ENCODE data around the gene TRIM63. TPM values are rescaled to one million over a fixed set of nuclear protein-coding genes. Genes with fewer than 3 reads are reported as not detected.

Gene TRIM63
- total and polyA plus RNA-seq, 9 of the 15 experiments (the other 6 are each of a cell fraction or from before 2014, with no cell fraction given): 0.08 to 0.57 (median 0.36) TPM

- Histone ChIP-seq H3K9me3 (replicated peaks; ENCODE audit: control insufficient read depth, insufficient read depth, low read depth, low read length) (no peaks in the 10 kb centered on the region), H2AFZ (ENCODE audit: low read depth, low read length) (peak overlapping the region; percentile 80), H3K27ac (ENCODE audit: extremely low read depth, low read depth, low read length) (peak overlapping the region; percentile 6; the same call in 1 of the 3 replicates), H3K4me2 (ENCODE audit: insufficient read depth, low read length) (no peak overlapping the region), H3K4me3 (no peak overlapping the region), H3K79me2 (ENCODE audit: control insufficient read depth, insufficient read depth, low read length) (no peaks in the 10 kb centered on the region), H3K27me3 (ENCODE audit: control insufficient read depth in 2 of 2, insufficient read depth in 2 of 2, low read length in 2 of 2) (no peaks in the 10 kb centered on the region), H3K36me3 (ENCODE audit: control insufficient read depth, insufficient read depth, low read length) (no peaks in the 10 kb centered on the region), H3K9ac (ENCODE audit: insufficient read depth in 1 of 2, low read depth in 2 of 2, low read length in 2 of 2) (peak overlapping the region in 1 of 2 experiments; percentile 29; a peak in 1 of 4 replicates), H3K4me1 (replicated peaks in 1 of 2; ENCODE audit: control insufficient read depth in 2 of 2, insufficient read depth in 2 of 2, low read length in 2 of 2) (peaks cover 30 to 36% of the 10 kb centered on the region in 2 experiments), H4K20me1 (replicated peaks; ENCODE audit: control insufficient read depth, insufficient read depth, low read length) (no peaks in the 10 kb centered on the region), H3K9me1 (ENCODE audit: control insufficient read depth, insufficient read depth, low read length) (no peaks in the 10 kb centered on the region)
- peak; percentile 35 for FAIRE-seq
- ChIA-PET CTCF (ENCODE audit: low intra/inter-chr PET ratio) (interaction anchor here (0.6 kb wide), 1 partner anchor 13 kb away, joined by 4 read pairs; no protein-coding TSS in a partner anchor), POLR2A (interaction anchor here (0.6 to 1.0 kb wide), 3 partner anchors 15 to 290 kb away, joined by 3 read pairs; no protein-coding TSS in a partner anchor)
- WGBS (ENCODE audit: insufficient coverage, low coverage, missing lambda C conversion rate): 64% methylated on average over 10 of the region's 10 CpGs
- BruUV-seq (replicated peaks): no TSS peak
- DNase-seq (ENCODE audit: extremely low read depth in 1 of 4, low spot score in 3 of 4): peak in 2 of 4 experiments; percentile 43 to 63
- in situ Hi-C loops (cut with MboI): no loop called here
- intact Hi-C loops (cut with micrococcal nuclease): no loop called here
- ATAC-seq: peak; percentile 30
- TF ChIP-seq, protein P1, sequence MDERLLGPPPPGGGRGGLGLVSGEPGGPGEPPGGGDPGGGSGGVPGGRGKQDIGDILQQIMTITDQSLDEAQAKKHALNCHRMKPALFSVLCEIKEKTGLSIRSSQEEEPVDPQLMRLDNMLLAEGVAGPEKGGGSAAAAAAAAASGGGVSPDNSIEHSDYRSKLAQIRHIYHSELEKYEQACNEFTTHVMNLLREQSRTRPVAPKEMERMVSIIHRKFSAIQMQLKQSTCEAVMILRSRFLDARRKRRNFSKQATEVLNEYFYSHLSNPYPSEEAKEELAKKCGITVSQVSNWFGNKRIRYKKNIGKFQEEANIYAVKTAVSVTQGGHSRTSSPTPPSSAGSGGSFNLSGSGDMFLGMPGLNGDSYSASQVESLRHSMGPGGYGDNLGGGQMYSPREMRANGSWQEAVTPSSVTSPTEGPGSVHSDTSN (CRISPR knock-in tag; IDR thresholded peaks at IDR 0.05; ENCODE audit: low read depth): no peak
- TF ChIP-seq, protein P1 (tag; conservative IDR thresholded peaks at IDR 0.05; ENCODE audit: low read depth): no peak; the same call in none of the 2 replicates
- TF ChIP-seq CBFA2T3 (IDR thresholded peaks at IDR 0.05) (no peak), KLF16 (IDR thresholded peaks at IDR 0.05) (no peak), SLC30A9 (CRISPR knock-in tag; IDR thresholded peaks at IDR 0.05) (no peak), CCNT2 (IDR thresholded peaks at IDR 0.05; ENCODE audit: borderline replicate concordance, extremely low read depth, insufficient read length, low read depth, low read length) (no peak), SMARCA5 (IDR thresholded peaks at IDR 0.05) (no peak), KDM1A (IDR thresholded peaks at IDR 0.05) (no peak), XRCC3 (IDR thresholded peaks at IDR 0.05) (no peak), SMARCE1 (IDR thresholded peaks at IDR 0.05) (0 out of 2 replicates have a peak, but pooled peaks have one; percentile 22), ID3 (CRISPR knock-in tag; IDR thresholded peaks at IDR 0.05) (no peak), ID3 (tag; IDR thresholded peaks at IDR 0.05) (peak; percentile 58; the same call in 1 of the 2 replicates), EGR1 (conservative IDR thresholded peaks at IDR 0.05) (no peak), MAFF (IDR thresholded peaks at IDR 0.05; ENCODE audit: low read length) (no peak), E2F8 (IDR thresholded peaks at IDR 0.05; ENCODE audit: low read depth, partially characterized antibody) (no peak), ZFP1 (CRISPR knock-in tag; IDR thresholded peaks at IDR 0.05) (no peak)
- TF ChIP-seq, protein P2, sequence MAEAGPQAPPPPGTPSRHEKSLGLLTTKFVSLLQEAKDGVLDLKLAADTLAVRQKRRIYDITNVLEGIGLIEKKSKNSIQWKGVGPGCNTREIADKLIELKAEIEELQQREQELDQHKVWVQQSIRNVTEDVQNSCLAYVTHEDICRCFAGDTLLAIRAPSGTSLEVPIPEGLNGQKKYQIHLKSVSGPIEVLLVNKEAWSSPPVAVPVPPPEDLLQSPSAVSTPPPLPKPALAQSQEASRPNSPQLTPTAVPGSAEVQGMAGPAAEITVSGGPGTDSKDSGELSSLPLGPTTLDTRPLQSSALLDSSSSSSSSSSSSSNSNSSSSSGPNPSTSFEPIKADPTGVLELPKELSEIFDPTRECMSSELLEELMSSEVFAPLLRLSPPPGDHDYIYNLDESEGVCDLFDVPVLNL (CRISPR knock-in tag; IDR thresholded peaks at IDR 0.05; ENCODE audit: low read depth): no peak
Measured at GRCh38 chr1:26049531-26050247, 17.7 kb downstream of the TRIM63 start.
